ENCODE results near the gene CDC42BPA.
"Not testable (repeated sequence)": the region's sequence is repeated elsewhere in the genome, so short reads cannot be mapped to it uniquely, and the experiment has no call there.

CDC42BPA gene

DNA sequence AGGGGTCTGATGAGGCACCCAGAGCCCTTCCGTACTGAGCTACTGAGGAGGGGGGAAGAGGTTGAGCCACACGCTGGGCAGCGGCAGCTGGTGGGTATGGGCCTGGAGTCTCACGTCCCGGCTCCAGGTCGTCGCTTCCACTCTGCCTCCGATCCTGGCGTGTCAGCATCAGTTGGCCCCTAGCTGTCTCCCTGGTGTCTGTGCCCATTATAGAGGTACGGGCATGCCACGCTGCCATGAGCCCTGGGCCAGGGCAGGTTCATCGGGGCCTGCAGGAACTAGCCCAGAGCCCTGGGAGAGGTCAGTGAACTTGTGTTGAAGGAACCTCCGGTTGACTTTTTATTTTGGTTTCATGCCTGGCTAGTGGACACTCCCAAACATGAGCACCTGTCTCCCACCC, 360.0 kb downstream of the CDC42BPA start:
- DNase-seq: no peak

- no peak for DNase-seq
Observed at GRCh38 chr1:226957714-226958113, 360.6 kb downstream of the CDC42BPA start.

- DNase-seq: no peak
Observed at GRCh38 chr1:226956942-226957713, 361.2 kb downstream of the CDC42BPA start.

GRCh38 chr1:226955857-226956256, 362.4 kb downstream of the CDC42BPA start:
- DNase-seq: not testable (repeated sequence)

DNA sequence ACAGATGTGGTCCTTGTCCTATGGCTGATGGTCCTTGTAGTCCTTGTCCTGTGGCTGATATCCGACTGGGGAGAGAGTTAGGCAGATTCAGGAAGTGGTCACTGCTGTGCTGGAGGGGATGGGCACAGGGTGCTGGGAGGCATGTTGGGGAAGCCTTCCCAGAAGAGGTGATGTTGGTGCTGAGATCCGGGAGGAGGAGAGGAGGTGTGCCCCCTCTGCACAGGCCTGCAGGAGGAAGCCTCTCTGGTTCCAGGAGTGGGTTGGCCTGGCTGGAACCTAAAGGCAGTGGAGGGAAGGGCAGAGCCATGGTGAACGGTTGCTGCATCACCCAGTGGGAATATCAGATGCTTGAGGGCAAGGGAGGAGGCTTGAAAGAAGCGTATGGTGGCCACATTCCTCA, 363.5 kb downstream of the CDC42BPA start:
- no peak for DNase-seq

- no peak for DNase-seq
Observed at GRCh38 chr1:226954337-226954736, 364.0 kb downstream of the CDC42BPA start.

GRCh38 chr1:226953175-226953800, 365.0 kb downstream of the CDC42BPA start:
- DNase-seq: no peak

DNA sequence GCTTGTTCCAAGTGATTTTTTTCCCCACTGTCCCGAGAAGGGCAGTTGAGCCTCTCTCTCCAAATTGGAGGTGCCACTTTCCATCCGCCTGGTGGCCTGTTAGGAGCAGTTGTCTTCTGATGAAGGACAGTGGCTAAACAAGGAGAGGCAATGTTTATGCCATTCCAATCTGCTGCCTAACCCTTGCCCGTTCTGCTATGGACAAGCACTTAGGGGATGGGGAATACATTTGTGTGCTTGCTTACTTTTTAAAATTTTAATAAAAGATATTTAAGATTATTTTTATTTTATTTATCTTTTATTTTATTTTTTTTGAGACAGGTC, 366.2 kb downstream of the CDC42BPA start:
- no peak for DNase-seq

DNA sequence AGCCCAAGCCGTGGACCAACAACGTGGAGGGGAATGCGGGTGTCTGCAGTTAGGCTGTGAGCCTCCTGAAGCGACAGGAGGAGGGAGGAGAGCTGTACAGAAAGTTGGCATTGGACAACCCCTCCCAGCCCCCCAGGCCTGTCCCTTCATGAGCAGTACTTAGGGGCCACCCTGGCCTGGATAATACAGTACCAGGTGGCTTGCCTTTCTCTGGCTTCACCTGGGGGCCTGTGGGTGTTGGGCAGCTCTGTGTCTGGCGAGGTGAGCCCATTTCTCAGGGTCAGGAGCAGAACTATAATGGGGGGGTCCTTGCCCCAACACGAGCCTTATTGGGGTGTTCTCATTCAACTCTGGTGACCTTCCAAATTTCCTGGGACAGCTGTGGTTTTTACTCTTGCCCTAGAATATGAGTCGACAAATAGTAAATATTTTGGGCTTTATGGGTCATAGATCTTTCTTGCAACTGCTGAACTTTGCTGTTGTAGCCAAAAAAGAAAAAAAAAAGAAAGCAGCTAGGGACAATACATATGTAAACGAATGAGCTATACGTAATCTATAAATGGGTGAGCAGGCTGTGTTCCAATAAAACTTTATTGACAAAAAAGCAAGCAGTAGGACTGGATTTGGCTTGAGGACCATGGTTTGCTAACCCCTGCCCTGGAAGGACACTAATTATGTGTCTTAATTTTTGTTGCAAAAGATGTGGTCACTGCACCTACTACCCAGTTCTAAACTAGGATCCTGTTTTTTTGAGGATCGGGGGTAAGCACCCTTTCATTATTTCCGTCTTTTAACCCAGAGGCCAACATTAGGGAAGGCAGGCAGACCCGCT, 366.8 kb downstream of the CDC42BPA start:
- no peak for DNase-seq

DNA sequence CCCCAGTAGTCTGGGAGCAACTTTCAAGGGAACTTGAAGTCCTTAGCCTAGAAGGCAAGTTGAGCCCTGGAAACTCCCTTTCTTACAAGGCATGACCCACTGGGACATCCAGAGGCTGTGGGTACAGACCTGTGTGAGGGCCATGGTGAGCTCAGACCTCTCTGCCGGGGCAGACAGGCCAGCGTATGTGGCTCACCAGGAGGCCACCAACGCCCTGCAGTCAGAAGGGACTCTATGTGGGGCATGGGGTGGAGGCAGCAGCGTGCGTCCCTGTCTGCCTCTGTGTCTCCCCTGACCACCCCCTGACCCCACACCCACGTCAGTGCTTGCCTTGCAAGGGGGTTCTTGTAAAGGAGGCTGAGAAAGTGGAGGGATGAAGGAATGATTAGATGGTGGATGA, 367.4 kb downstream of the CDC42BPA start:
- no peak for DNase-seq

DNA sequence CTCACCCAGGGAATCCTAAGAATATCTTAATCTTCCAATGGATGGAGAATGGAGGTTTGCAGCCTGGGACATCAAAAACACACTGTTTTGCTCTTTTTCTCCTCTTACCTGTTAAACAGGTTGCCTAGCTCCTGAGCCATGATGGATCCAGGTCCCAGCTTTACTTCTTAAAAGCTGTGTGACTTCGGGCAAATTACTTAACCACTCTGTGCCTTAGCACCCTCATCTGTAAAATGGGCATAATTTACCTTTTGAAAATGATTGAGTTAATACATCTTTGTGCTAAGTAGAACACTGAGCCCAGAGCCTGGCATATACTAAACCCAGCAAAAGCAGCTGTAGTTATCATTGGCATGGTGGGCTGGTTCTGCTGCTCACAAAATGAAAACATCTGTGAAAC, 368.0 kb downstream of the CDC42BPA start:
- DNase-seq: no peak

- DNase-seq: no peak
Observed at GRCh38 chr1:226949401-226949800, 368.9 kb downstream of the CDC42BPA start.

- DNase-seq: no peak
Observed at GRCh38 chr1:226948996-226949395, 369.3 kb downstream of the CDC42BPA start.

DNA sequence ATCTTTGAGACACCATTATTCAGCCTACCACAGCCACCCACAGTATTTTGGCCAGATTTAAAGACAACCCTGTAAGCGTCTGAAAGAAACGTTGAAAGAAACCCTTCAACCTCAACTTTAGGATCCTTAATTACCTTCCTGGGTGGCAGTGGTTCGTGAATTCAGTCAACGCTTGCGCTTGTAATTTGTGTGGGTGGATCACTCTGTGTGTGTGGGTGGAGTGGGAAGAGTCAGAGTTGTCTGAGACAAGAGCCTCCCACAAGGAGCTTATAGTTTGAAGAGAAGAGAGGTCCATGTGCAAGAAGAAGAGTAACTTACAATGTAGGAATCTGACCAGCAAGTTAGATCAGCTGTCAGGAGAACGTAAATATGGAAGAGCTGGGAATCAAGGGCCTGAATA, 369.8 kb downstream of the CDC42BPA start:
- no peak for DNase-seq

- no peak for DNase-seq
Observed at GRCh38 chr1:226948051-226948450, 370.2 kb downstream of the CDC42BPA start.

DNA sequence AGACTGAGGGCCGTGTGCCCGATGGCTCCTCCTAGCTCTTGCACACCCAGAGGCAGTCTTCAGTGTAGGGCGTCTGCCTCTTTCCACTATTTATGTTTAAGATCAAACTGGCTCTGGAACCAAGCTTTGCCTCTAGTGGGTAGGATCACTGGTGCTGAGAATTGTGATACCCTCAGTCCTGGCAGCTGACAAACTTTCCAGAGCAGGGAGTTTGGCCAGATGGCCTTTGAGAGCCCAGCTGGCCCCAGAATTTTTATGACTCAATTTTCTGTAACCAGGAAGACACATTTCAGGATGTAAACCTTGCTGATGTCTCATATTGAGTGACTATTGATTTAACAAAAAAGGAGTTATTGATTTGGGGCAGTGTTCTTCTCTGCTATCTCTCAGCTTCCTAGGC, 371.5 kb downstream of the CDC42BPA start:
- DNase-seq: no peak

GRCh38 chr1:226946285-226946684, 372.0 kb downstream of the CDC42BPA start:
- DNase-seq: no peak

GRCh38 chr1:226945858-226946245, 372.4 kb downstream of the CDC42BPA start:
- no peak for DNase-seq

GRCh38 chr1:226945106-226945857, 373.0 kb downstream of the CDC42BPA start:
- DNase-seq: no peak

DNA sequence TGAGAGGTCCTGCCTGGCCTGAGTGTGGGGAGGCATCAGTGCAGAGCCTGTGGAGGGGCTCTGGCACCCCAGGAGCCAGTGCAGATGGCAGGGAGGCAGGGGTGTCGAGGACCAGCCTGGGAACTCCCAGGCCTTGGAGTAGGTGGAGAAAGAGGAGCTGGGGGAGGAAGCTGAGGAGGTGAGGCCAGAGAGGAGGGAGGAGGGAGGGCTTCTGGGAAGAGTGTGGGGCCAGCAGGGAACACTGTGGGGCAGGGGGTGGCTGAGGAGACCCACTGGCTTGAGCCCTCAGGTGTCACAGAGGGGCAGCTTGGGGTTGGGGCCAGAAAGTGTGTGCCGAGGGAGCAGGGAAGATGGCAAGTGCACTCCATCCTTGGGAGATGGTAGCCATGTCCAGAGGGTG, 374.4 kb downstream of the CDC42BPA start:
- no peak for DNase-seq

- DNase-seq: no peak
Observed at GRCh38 chr1:226943156-226943555, 375.1 kb downstream of the CDC42BPA start.

GRCh38 chr1:226942392-226942791, 375.9 kb downstream of the CDC42BPA start:
- DNase-seq: no peak

GRCh38 chr1:226940806-226941067, 377.6 kb downstream of the CDC42BPA start:
- DNase-seq: no peak
